GM18951 (cell line): ENCODE results near the gene ST6GAL1.
"Not testable (repeated sequence)": the region's sequence is repeated elsewhere in the genome, so short reads cannot be mapped to it uniquely, and the experiment has no call there.

ENCODE experiments used
- POLR2A ChIP-seq: IDR thresholded peaks from 4 replicates; pipeline ENCODE4 v1.6.1; 2011; ENCODE audit warnings: mild to moderate bottlenecking; ENCODE audit not compliant: insufficient read length, insufficient read depth; ENCODE audit errors: extremely low read depth
- in situ Hi-C: fragments of 300-500 bp; cut with MboI; formaldehyde crosslinking; loops from one replicate; pipeline ENCODE4 v1.12.0; 2022; ENCODE audit warnings: low sequenced_read_pairs, mixed read lengths, inconsistent platforms; ENCODE audit not compliant: unreplicated experiment

The ST6GAL1 gene

GRCh38 chr3:186901135-186901734 lies 29.1 kb upstream of the ST6GAL1 start:
- in situ Hi-C loops = no loop called here
- no peak for TF ChIP-seq POLR2A

- in situ Hi-C loops = no loop called here
- no peak for TF ChIP-seq POLR2A
Observed at GRCh38 chr3:186902154-186902553, 28.2 kb upstream of the ST6GAL1 start.

- in situ Hi-C loops = no loop called here
- TF ChIP-seq POLR2A = no peak
Observed at GRCh38 chr3:186902713-186903112, 27.6 kb upstream of the ST6GAL1 start.

- in situ Hi-C loops = not testable (repeated sequence)
Observed at GRCh38 chr3:186903676-186904075, 26.6 kb upstream of the ST6GAL1 start.

- in situ Hi-C loops = not testable (repeated sequence)
Observed at GRCh38 chr3:186907075-186907474, 23.3 kb upstream of the ST6GAL1 start.

- no peak for TF ChIP-seq POLR2A
- in situ Hi-C loops = no loop called here
Observed at GRCh38 chr3:186909078-186909853, 21.1 kb upstream of the ST6GAL1 start.

- in situ Hi-C loops = no loop called here
- TF ChIP-seq POLR2A = no peak
Observed at GRCh38 chr3:186915806-186916796, 14.2 kb upstream of the ST6GAL1 start.

- in situ Hi-C loops = no loop called here
- TF ChIP-seq POLR2A = no peak
Observed at GRCh38 chr3:186917512-186918312, 12.6 kb upstream of the ST6GAL1 start.

GRCh38 chr3:186920301-186920700 lies 10.0 kb upstream of the ST6GAL1 start:
- in situ Hi-C loops = no loop called here

GRCh38 chr3:186920796-186921195 lies 9.5 kb upstream of the ST6GAL1 start:
- in situ Hi-C loops = no loop called here

More at GRCh38 chr3:186920301-186920700, 10.0 kb upstream of the ST6GAL1 start:
- no peak for TF ChIP-seq POLR2A

GRCh38 chr3:186921578-186921977 lies 8.7 kb upstream of the ST6GAL1 start:
- no peak for TF ChIP-seq POLR2A
- in situ Hi-C loops = no loop called here

More at GRCh38 chr3:186920796-186921195, 9.5 kb upstream of the ST6GAL1 start:
- TF ChIP-seq POLR2A = no peak

GRCh38 chr3:186922224-186922623 lies 8.1 kb upstream of the ST6GAL1 start:
- in situ Hi-C loops = no loop called here
- no peak for TF ChIP-seq POLR2A

GRCh38 chr3:186922790-186923189 lies 7.5 kb upstream of the ST6GAL1 start:
- in situ Hi-C loops = no loop called here
- TF ChIP-seq POLR2A = no peak

- in situ Hi-C loops = no loop called here
- no peak for TF ChIP-seq POLR2A
Observed at GRCh38 chr3:186923241-186923640, 7.1 kb upstream of the ST6GAL1 start.
